Caki2 (cell line): ENCODE measurements around the gene COL4A6. TPM values are rescaled to one million over a fixed set of nuclear protein-coding genes. Genes with fewer than 3 reads are reported as not detected.

Source experiments
- DNase-seq: peaks from one replicate; pipeline ENCODE4 v3.0.0-alpha.2; 2015; ENCODE audit warnings: low read depth
- in situ Hi-C: cut with HindIII; loops from 2 replicates; pipeline ENCODE4 v1.10.0; 2016; ENCODE audit warnings: low sequenced_read_pairs, low pct_unique_long_range_greater_than_20kb, mixed read lengths
- total RNA-seq: library from RNA; depleted of rRNA; stranded (reverse); fragments of >200 nt; shearing (Covaris generic); gene quantifications from 2 replicates; pipeline ENCODE4 v1.2.3, GENCODE V29; 2014; ENCODE audit warnings: low replicate concordance

COL4A6 gene
- total RNA-seq, 1 experiment from 2014 or later = not detected

DNA sequence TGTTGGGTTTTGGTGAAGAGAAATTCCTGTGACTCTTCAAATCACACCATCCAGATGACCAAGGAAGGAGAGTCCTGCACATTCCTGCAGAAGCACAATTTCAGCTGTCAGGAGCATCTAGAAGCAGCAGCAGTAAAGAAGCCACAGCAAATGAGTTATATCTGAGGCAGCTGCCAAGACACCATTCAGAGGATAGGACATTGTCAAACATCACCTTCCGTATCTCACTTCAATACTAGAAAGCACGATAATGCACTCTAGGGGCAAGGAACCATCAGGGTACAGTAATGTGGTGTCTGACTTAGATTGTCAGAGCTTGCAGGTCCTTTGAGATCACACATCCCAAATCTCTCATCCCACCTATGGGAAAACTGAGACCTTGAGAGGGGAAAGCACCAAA is 134.5 kb downstream of the COL4A6 start:
- in situ Hi-C loops = no loop called here
- no peak for DNase-seq

- in situ Hi-C loops = no loop called here
Observed at GRCh38 chrX:108299704-108300103, 138.5 kb downstream of the COL4A6 start.

DNA sequence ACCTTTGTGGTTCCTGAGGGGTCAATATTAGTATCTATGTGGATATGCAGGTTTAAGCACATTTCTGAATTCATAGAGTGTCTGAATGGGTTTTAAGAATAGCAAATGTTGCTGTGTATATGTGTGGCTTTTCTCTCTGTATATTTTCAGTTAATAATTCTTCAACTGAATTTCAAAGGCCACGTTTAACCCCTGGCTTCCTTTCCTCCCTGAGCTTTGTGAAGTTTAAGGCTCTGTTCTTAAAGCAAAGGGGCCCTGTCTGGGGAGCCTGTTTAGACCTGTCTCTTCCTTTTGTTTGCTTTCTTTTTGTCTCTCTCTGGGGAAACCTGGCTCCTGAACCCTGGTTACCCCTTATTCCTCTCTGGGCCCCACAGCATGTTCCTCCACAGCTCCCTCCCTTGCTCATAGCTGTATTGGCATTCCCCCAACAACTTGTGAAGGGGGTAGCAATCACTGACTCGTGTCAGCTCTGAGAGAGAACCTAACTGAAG is 139.1 kb downstream of the COL4A6 start:
- peak; percentile 40 for DNase-seq
- in situ Hi-C loops = no loop called here

More at GRCh38 chrX:108299704-108300103, 138.5 kb downstream of the COL4A6 start:
- DNase-seq = no peak

- in situ Hi-C loops = no loop called here
Observed at GRCh38 chrX:108298165-108298602, 140.0 kb downstream of the COL4A6 start.

DNA sequence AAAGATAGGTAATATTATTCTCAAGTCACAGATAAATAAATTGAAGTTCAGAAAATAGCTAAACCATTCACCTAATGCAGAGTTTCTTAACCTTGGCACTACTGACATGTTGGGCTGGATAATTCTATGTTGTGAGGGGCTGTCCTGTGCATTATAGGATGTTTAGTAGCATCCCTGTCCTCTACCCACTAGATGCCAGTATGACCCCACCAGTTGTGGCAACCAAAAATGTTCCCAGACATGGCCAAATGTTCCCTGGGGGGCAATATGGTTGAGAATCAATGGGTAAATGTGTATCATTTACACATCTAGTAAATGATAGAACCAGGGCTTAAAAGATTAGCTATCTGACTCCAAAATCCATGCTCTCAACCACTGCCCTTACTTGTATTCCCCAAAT is 140.9 kb downstream of the COL4A6 start:
- in situ Hi-C loops = no loop called here
- no peak for DNase-seq

More at GRCh38 chrX:108298165-108298602, 140.0 kb downstream of the COL4A6 start:
- DNase-seq = no peak

GRCh38 chrX:108292053-108292452 is 146.2 kb downstream of the COL4A6 start:
- no peak for DNase-seq
- in situ Hi-C loops = no loop called here

GRCh38 chrX:108285918-108286317 is 152.3 kb downstream of the COL4A6 start:
- in situ Hi-C loops = no loop called here
- no peak for DNase-seq

DNA sequence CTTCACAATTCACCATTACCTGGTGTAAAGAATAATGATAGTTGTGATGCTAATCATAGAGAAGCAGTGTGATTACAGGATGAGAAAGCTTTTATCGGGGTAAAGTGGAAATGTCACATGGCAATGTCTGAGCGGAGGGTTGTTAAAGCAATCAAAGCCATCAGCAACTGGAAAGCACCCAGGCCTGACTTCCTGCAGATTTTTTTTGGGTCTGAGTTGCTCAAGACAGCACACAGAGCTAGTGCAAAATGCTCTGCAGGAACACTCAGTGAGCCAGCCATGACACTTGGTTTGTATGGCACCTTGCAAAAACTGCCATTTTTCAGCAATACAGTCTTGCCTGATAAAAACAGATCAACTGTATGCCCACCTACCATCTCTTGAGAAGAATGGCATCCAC is 152.9 kb downstream of the COL4A6 start:
- no peak for DNase-seq
- in situ Hi-C loops = no loop called here

DNA sequence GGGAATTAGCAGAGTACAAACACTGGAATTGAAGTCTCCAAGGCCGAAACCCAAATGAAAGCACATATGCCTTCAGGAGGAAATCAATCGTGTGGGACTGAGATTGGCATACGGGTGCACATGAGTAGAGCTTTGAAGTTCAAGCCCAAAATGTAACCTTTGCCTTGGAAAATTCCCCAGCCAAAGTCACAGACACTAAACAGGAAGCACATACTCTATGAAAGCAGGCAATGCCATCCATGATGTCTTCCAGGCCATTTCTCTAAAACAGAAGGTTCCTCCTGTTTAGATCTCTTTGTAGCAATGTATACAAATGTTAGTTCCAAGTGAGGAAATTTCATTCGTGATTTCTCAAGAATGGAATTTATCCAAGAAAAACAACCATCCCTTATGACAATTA is 162.5 kb downstream of the COL4A6 start:
- in situ Hi-C loops = no loop called here
- DNase-seq = no peak

DNA sequence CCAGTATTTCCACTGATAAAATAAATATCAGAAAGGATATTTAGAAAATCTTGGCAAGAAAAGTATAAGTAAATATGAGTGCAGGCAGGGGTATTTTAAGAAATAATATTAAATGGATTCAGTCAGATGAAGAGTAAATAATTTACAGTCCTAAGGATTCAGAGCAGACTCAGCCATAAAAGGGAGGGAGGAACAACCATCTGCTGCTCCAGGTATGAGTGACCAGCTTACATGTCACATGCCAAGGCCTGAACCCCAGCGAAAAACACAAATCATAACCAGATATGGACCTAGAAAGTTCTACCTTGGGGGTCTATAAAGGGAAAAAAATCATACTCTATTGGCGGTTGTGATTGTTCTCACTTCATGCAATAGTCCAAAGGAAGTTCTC is 166.8 kb downstream of the COL4A6 start:
- no peak for DNase-seq
- in situ Hi-C loops = no loop called here

DNA sequence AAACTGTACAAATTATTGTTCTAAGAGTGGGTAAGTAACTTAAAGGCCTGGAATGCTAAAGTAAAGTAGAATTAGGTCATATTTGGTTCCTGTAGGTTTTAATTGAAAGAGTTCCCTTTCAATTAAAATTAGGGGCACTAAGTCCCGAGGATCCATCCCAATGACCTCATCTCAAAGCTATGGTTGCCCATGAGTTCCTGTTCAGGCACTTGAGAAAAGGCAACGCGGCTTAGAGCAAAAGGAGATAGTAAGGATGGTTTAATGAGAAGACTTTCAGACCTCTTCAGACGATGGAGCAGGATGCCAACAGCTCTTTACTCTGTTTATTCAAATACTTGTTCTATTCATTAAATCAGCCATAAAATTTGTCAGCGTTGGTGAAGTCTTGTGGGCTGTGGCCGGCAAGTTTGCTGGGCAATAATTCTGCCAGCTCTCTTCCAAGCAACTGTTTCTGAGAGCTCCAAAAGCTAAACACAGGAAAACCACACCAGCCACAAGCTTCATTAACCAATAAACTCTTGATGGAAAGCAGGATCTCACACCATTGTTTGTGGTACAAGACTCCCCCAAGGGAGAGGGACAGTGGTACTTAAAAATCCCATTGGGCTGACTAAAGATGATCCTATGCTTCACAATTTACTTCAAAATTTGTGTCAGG is 167.4 kb downstream of the COL4A6 start:
- no peak for DNase-seq
- in situ Hi-C loops = no loop called here

- DNase-seq = no peak
Observed at GRCh38 chrX:108270280-108270679, 167.9 kb downstream of the COL4A6 start.

GRCh38 chrX:108268434-108269080 is 169.7 kb downstream of the COL4A6 start:
- in situ Hi-C loops = no loop called here
- DNase-seq = no peak

More at GRCh38 chrX:108270280-108270679, 167.9 kb downstream of the COL4A6 start:
- in situ Hi-C loops = no loop called here

GRCh38 chrX:108267557-108267956 is 170.7 kb downstream of the COL4A6 start:
- DNase-seq = no peak
- in situ Hi-C loops = no loop called here

- DNase-seq = no peak
- in situ Hi-C loops = no loop called here
Observed at GRCh38 chrX:108264376-108264775, 173.8 kb downstream of the COL4A6 start.

- no peak for DNase-seq
- in situ Hi-C loops = no loop called here
Observed at GRCh38 chrX:108261549-108262203, 176.5 kb downstream of the COL4A6 start.

- DNase-seq = no peak
- in situ Hi-C loops = no loop called here
Observed at GRCh38 chrX:108257556-108257955, 180.7 kb downstream of the COL4A6 start.

GRCh38 chrX:108254636-108255035 is 183.6 kb downstream of the COL4A6 start:
- no peak for DNase-seq
- in situ Hi-C loops = no loop called here
